ENCODE results near the gene SETBP1. TPM values are rescaled to one million over a fixed set of nuclear protein-coding genes. Genes with fewer than 3 reads are reported as not detected.

Gene SETBP1
- total RNA-seq, 2 experiments from 2014 or later: 0.74 to 1.4 TPM

DNA sequence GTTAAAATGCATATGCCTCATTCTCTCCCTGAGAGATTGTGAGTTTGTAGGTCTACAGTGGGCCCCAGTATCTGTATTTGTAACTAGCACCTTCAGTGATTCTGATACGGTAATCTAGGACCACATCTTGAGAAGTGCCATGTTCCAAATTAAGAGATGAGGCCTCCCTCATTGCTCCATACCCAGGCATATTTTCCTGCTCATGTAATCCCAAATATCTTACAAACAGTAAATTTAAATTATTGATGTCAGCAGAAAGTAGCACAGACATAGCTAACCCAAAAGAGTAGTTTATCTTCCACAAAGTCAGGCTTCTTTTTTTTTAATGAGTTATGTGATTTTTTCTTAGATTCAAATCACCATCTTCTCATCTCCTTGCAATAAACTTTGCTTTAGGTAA, 263.8 kb downstream of the SETBP1 start:
- Mint-ChIP-seq H3K4me3 (no peak overlapping the region), H3K9me3 (no peaks in the 10 kb centered on the region), H3K36me3 (ENCODE audit: low read depth) (no peaks in the 10 kb centered on the region), H3K27ac (no peak overlapping the region), H3K27me3 (ENCODE audit: low read depth) (peaks cover 3% of the 10 kb centered on the region), H3K4me1 (ENCODE audit: low read depth) (no peaks in the 10 kb centered on the region)
- intact Hi-C loops (cut with micrococcal nuclease): no loop called here
- DNase-seq: no peak
- CTCF ChIA-PET: no interaction called here

DNA sequence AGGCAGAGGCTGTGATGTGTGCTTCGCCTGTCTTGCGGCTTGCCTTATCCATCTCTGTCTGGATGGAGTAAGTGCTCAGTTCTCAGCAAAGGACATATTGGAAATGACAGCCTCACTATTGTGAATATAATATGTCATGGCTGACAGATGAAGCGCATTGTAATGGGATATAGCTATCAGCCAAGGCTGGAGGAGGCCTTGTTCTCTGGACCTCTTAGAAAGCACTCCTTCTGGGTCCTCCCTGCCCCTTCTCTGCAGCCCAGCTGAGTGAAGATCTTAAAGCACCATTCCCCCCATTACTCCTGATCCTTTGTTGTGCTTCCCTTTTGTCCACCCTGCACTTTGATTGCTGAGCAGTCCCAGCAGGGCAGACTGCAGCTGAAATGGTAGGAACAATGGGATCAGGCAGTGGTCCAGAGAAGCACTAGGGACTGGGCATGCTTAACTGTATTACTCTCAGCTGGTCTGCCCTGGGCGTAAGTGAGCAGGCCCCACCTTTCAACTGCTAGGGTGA, 265.3 kb downstream of the SETBP1 start:
- intact Hi-C loops (cut with micrococcal nuclease): no loop called here
- Mint-ChIP-seq H3K27me3 (ENCODE audit: low read depth) (peaks cover 3% of the 10 kb centered on the region), H3K4me3 (no peak overlapping the region), H3K27ac (no peak overlapping the region), H3K4me1 (ENCODE audit: low read depth) (no peaks in the 10 kb centered on the region), H3K9me3 (no peaks in the 10 kb centered on the region), H3K36me3 (ENCODE audit: low read depth) (no peaks in the 10 kb centered on the region)
- CTCF ChIA-PET: interaction anchor here (0.7 kb wide), 2 partner anchors 42 to 765 kb away, joined by 3 to 4 read pairs; no protein-coding TSS in a partner anchor
- DNase-seq: no peak

DNA sequence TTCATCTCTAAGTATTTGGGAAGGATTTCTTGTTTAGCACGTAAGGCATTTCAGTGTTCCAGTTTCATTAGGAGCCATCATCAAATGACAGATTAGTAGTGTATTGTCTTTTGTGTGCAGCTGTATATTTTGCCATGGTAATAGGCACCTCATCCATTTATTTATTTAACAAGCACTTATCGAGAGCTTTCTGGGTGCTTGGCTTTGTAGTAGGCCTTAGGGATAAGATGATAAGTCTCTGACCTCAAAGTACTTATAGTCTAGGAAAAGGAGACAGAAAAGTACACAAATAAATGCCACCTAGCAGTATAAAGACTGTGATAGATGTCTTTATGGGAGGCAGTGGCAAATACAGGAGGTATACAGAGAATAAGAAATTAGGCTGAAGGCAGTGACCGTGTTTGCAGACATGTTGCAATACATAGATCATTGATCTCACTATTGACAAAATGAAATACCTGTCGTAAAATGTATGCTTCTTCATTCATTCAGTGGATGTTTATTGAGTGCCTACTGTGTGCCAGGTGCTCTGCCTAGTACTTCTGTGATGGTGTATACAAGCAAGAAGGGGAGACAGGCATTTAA, 265.9 kb downstream of the SETBP1 start:
- Mint-ChIP-seq H3K4me1 (ENCODE audit: low read depth) (no peaks in the 10 kb centered on the region), H3K27ac (no peak overlapping the region), H3K4me3 (no peak overlapping the region), H3K9me3 (no peaks in the 10 kb centered on the region), H3K36me3 (ENCODE audit: low read depth) (no peaks in the 10 kb centered on the region), H3K27me3 (ENCODE audit: low read depth) (peaks cover 3% of the 10 kb centered on the region)
- CTCF ChIA-PET: interaction anchor here (0.7 kb wide), 2 partner anchors 42 to 766 kb away, joined by 3 to 4 read pairs; no protein-coding TSS in a partner anchor
- intact Hi-C loops (cut with micrococcal nuclease): no loop called here
- DNase-seq: no peak

DNA sequence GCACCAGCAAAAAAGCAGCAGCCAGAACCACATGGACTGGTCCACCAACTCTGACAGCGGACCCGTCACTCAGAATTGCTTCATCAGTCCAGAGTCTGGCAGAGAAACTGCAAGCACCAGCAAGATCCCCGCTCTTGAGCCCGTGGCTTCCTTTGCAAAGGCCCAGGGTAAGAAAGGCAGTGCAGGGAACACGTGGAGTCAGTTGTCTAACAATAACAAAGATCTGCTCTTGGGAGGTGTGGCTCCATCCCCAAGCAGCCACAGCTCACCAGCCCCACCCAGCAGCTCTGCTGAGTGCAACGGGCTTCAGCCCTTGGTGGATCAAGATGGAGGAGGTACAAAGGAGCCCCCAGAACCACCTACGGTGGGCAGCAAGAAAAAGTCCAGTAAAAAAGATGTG, 269.3 kb downstream of the SETBP1 start:
- DNase-seq: no peak
- Mint-ChIP-seq H3K27ac (no peak overlapping the region), H3K9me3 (no peaks in the 10 kb centered on the region), H3K4me1 (ENCODE audit: low read depth) (no peaks in the 10 kb centered on the region), H3K27me3 (ENCODE audit: low read depth) (no peaks in the 10 kb centered on the region), H3K4me3 (no peak overlapping the region), H3K36me3 (ENCODE audit: low read depth) (no peaks in the 10 kb centered on the region)
- CTCF ChIA-PET: no interaction called here
- intact Hi-C loops (cut with micrococcal nuclease): no loop called here

DNA sequence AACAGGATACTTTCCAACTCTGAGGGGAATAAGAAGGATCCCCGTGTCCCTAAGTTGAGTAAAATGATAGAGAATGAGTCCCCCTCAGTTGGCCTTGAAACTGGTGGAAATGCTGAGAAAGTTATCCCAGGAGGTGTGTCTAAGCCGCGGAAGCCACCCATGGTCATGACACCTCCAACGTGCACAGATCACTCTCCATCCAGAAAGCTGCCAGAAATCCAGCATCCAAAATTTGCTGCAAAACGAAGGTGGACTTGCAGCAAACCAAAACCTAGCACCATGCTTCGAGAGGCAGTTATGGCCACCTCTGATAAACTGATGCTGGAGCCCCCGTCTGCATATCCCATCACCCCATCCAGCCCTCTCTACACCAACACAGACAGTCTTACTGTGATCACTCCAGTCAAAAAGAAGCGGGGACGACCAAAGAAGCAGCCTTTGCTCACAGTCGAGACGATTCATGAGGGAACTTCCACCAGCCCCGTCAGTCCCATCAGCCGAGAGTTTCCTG, 270.1 kb downstream of the SETBP1 start:
- no peak overlapping the region for H3K27ac Mint-ChIP-seq
- CTCF ChIA-PET: no interaction called here

DNA sequence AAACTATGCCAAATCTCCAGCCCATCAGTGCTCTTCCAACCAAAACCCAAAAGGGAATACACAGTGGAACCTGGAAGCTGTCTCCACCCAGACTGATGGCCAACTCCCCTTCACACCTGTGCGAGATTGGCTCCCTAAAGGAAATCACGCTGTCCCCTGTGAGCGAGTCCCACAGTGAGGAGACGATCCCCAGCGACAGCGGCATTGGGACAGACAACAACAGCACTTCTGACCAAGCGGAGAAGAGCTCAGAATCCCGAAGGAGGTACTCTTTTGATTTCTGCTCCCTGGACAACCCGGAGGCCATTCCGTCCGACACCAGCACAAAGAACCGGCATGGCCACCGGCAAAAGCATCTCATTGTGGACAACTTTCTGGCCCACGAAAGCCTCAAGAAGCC, 271.1 kb downstream of the SETBP1 start:
- intact Hi-C loops (cut with micrococcal nuclease): no loop called here
- H3K4me3 Mint-ChIP-seq: no peak overlapping the region
- CTCF ChIA-PET: no interaction called here
- DNase-seq: no peak
- H3K27ac Mint-ChIP-seq: no peak overlapping the region
- H3K4me1 Mint-ChIP-seq (ENCODE audit: low read depth): no peaks in the 10 kb centered on the region
- no peaks in the 10 kb centered on the region for H3K27me3 Mint-ChIP-seq (ENCODE audit: low read depth)
- no peaks in the 10 kb centered on the region for H3K9me3 Mint-ChIP-seq
- H3K36me3 Mint-ChIP-seq (ENCODE audit: low read depth): no peaks in the 10 kb centered on the region

More for the DNA sequence above, 270.1 kb downstream of the SETBP1 start:
- DNase-seq: no peak
- Mint-ChIP-seq H3K9me3 (no peaks in the 10 kb centered on the region), H3K4me3 (no peak overlapping the region), H3K36me3 (ENCODE audit: low read depth) (no peaks in the 10 kb centered on the region), H3K27me3 (ENCODE audit: low read depth) (no peaks in the 10 kb centered on the region), H3K4me1 (ENCODE audit: low read depth) (no peaks in the 10 kb centered on the region)
- intact Hi-C loops (cut with micrococcal nuclease): no loop called here

DNA sequence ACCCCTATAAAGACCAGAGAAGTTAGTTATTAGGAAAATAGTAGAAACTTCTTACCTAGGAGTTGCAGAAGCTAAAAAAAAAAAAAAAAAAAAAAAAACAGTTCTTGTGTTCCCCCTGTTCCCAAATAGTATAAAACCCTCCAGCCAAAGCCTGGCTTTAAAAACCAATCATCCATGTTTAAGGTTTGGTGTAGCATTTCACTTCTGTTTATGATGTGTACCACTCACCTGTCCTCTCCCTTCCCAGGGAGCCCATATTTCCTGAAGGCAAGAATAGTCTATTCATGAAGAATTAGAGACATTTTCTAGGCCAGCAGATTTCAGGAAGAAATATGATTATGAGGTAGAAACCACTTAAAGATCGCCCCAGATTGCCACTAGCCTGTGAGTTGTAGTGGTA, 273.6 kb downstream of the SETBP1 start:
- intact Hi-C loops (cut with micrococcal nuclease): no loop called here
- H3K4me1 Mint-ChIP-seq (ENCODE audit: low read depth): no peaks in the 10 kb centered on the region
- CTCF ChIA-PET: no interaction called here
- H3K9me3 Mint-ChIP-seq: no peaks in the 10 kb centered on the region
- H3K27ac Mint-ChIP-seq: no peak overlapping the region
- no peak overlapping the region for H3K4me3 Mint-ChIP-seq
- H3K36me3 Mint-ChIP-seq (ENCODE audit: low read depth): no peaks in the 10 kb centered on the region
- DNase-seq: no peak
- no peaks in the 10 kb centered on the region for H3K27me3 Mint-ChIP-seq (ENCODE audit: low read depth)

DNA sequence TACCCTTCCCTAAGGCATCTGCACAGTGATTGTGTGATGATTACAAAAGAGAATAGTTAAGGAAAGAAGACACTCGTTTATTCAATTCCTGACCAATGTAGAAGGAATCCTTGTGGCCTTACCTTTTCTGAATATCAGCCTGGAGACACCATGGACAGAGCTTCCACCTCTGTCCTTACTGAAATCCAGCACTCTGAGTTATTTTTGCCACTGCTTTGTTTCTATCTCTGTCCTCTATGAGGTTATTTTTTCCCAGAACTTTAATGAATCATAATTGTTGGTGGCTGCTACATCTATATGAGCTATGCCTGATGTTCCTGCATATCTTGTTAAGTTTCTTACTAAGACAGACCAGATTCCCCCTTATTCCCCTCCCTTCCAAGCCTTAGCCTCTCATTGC, 275.1 kb downstream of the SETBP1 start:
- H3K9me3 Mint-ChIP-seq: no peaks in the 10 kb centered on the region
- H3K27ac Mint-ChIP-seq: no peak overlapping the region
- intact Hi-C loops (cut with micrococcal nuclease): no loop called here
- no peak overlapping the region for H3K4me3 Mint-ChIP-seq
- no peak for DNase-seq
- CTCF ChIA-PET: interaction anchor here (0.6 kb wide), 1 partner anchor 1027 kb away, joined by 3 read pairs; no protein-coding TSS in a partner anchor
- H3K36me3 Mint-ChIP-seq (ENCODE audit: low read depth): no peaks in the 10 kb centered on the region
- no peaks in the 10 kb centered on the region for H3K4me1 Mint-ChIP-seq (ENCODE audit: low read depth)
- H3K27me3 Mint-ChIP-seq (ENCODE audit: low read depth): peaks cover 2% of the 10 kb centered on the region

DNA sequence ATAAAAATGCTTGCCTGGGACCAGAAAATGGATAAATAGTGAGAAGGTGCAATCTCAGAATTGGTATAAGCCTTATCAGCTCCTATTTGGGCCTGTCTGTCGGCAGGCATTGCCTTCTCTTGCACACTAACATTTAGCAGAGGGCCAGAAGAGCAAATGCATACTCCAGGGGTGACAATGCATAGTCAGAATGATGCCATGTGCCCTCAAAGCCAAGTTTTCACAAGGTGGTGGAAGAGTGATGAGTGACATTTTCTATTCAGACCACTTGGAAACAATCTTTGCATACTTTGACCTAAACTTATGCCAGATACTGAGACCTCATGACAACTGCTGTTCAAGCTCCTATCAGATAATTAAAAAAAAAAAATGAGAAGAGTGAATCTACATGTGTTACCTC, 276.3 kb downstream of the SETBP1 start:
- no peak for DNase-seq
- Mint-ChIP-seq H3K4me1 (ENCODE audit: low read depth) (no peaks in the 10 kb centered on the region), H3K9me3 (no peaks in the 10 kb centered on the region), H3K27ac (no peak overlapping the region), H3K27me3 (ENCODE audit: low read depth) (peaks cover 2% of the 10 kb centered on the region), H3K4me3 (no peak overlapping the region), H3K36me3 (ENCODE audit: low read depth) (no peaks in the 10 kb centered on the region)
- intact Hi-C loops (cut with micrococcal nuclease): no loop called here
- CTCF ChIA-PET: interaction anchor here (0.6 kb wide), 1 partner anchor 278 kb away, joined by 3 read pairs; no protein-coding TSS in a partner anchor

DNA sequence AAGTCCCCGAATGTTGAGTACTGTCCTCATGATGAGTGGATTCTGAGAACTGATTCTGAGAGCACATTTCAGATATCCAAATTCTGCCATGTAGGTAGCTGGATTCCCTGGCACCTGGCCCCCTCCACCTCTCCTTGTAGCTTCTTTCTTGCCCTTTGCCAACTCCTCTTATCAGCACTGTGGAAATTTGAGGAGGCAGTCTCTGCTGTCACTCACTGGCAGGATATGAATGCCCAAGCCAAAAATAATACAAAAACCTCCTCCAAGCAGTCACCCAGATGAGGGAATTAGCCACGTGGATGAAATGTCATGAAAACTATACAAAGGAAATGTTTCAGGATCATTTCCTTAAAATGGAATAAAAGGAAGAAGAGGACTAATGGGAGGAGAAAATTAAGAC, 276.8 kb downstream of the SETBP1 start:
- Mint-ChIP-seq H3K9me3 (no peaks in the 10 kb centered on the region), H3K27me3 (ENCODE audit: low read depth) (peaks cover 2% of the 10 kb centered on the region), H3K4me3 (no peak overlapping the region), H3K27ac (no peak overlapping the region), H3K4me1 (ENCODE audit: low read depth) (no peaks in the 10 kb centered on the region), H3K36me3 (ENCODE audit: low read depth) (no peaks in the 10 kb centered on the region)
- intact Hi-C loops (cut with micrococcal nuclease): no loop called here
- CTCF ChIA-PET: interaction anchor here (0.6 kb wide), 1 partner anchor 279 kb away, joined by 3 read pairs; no protein-coding TSS in a partner anchor
- DNase-seq: no peak

DNA sequence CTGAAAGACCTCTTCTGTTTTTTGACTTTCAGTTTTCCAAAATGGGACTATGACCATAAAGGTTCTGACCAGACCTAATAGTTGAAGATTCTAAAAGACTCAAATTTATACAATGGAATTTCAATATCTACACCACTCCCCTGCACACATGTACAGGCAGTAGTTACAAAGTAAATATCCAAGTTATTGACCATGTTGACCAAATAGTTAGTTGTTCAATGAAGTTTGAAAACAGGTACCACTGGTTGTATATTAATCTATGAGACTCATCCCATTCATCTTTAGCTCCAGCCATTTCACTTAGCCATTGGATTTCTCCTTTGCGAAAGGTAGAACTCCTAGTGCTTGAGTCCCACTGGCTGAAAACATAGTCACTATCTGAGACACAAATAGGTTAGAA, 277.4 kb downstream of the SETBP1 start:
- Mint-ChIP-seq H3K4me3 (no peak overlapping the region), H3K27ac (no peak overlapping the region), H3K4me1 (ENCODE audit: low read depth) (no peaks in the 10 kb centered on the region), H3K36me3 (ENCODE audit: low read depth) (no peaks in the 10 kb centered on the region), H3K9me3 (no peaks in the 10 kb centered on the region), H3K27me3 (ENCODE audit: low read depth) (peaks cover 2% of the 10 kb centered on the region)
- intact Hi-C loops (cut with micrococcal nuclease): no loop called here
- CTCF ChIA-PET: no interaction called here
- DNase-seq: no peak

DNA sequence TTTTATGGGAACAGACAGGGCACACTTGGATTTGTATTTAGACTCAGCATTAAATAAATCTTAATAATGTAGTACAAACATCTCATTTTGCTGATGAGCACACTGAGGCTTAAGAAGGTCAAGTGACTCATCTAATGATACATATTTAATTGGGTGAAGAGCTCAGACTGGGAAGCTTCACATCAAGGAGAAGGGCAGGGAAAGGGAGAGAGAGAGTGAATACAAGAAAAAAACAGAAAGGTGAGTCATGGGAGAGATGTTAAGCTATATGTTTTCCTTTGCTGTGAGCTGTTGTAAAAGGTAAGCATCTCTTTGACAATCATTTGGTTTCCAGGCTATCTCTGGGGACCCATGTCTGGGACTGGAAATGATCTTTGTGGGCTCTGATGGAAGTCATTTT, 277.8 kb downstream of the SETBP1 start:
- Mint-ChIP-seq H3K4me3 (no peak overlapping the region), H3K4me1 (ENCODE audit: low read depth) (no peaks in the 10 kb centered on the region), H3K27me3 (ENCODE audit: low read depth) (peaks cover 2% of the 10 kb centered on the region), H3K27ac (no peak overlapping the region), H3K9me3 (no peaks in the 10 kb centered on the region), H3K36me3 (ENCODE audit: low read depth) (no peaks in the 10 kb centered on the region)
- intact Hi-C loops (cut with micrococcal nuclease): no loop called here
- CTCF ChIA-PET: no interaction called here
- DNase-seq: no peak

DNA sequence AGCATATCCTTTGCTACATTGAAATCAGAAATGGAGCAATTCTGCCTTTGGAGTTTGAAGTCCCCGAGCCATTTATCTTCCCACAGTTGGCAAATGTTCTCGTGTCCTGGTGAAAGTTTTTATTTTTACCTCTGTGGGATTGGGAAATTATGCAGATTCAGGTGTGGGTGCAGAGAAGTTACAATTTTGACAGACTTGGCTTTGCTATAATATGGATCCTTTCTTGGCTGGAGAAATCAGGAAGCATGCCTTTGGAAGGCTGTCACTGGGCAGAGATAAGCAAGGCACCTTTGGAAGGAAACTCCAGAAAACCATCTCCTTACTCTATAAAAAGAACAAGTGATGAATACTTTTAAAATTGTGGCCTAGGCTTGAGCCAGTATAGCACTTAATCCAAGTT, 278.3 kb downstream of the SETBP1 start:
- no peaks in the 10 kb centered on the region for H3K36me3 Mint-ChIP-seq (ENCODE audit: low read depth)
- H3K4me1 Mint-ChIP-seq (ENCODE audit: low read depth): no peaks in the 10 kb centered on the region
- H3K9me3 Mint-ChIP-seq: no peaks in the 10 kb centered on the region
- no peak for DNase-seq
- peaks cover 2% of the 10 kb centered on the region for H3K27me3 Mint-ChIP-seq (ENCODE audit: low read depth)
- H3K4me3 Mint-ChIP-seq: no peak overlapping the region
- CTCF ChIA-PET: no interaction called here
- no peak overlapping the region for H3K27ac Mint-ChIP-seq
- intact Hi-C loops (cut with micrococcal nuclease): no loop called here

Measured in activated naive CD4-positive, alpha-beta T cell treated with anti-CD3 and anti-CD28 coated beads for 36 hours (primary cell).